ENCODE results near the gene XPO6.

Gene XPO6

GRCh38 chr16:28110479-28110878 lies 101.3 kb downstream of the XPO6 start:
- no peak overlapping the region for H3K4me3 ChIP-seq (replicated peaks; ENCODE audit: low read depth, low read length)
- no peak for DNase-seq (ENCODE audit: extremely low read depth, low read depth)
- no peak for TF ChIP-seq CTCF (IDR thresholded peaks at IDR 0.05; ENCODE audit: low read depth, low read length, missing control alignments)

GRCh38 chr16:28110074-28110473 lies 101.7 kb downstream of the XPO6 start:
- H3K4me3 ChIP-seq (replicated peaks; ENCODE audit: low read depth, low read length): no peak overlapping the region
- TF ChIP-seq CTCF (IDR thresholded peaks at IDR 0.05; ENCODE audit: low read depth, low read length, missing control alignments): no peak
- no peak for DNase-seq (ENCODE audit: extremely low read depth, low read depth)

- DNase-seq (ENCODE audit: extremely low read depth, low read depth): no peak
- no peak for TF ChIP-seq CTCF (IDR thresholded peaks at IDR 0.05; ENCODE audit: low read depth, low read length, missing control alignments)
These were observed 103.0 kb downstream of the XPO6 start for GRCh38 chr16:28108590-28109247.

GRCh38 chr16:28107232-28107631 lies 104.5 kb downstream of the XPO6 start:
- no peak for TF ChIP-seq CTCF (IDR thresholded peaks at IDR 0.05; ENCODE audit: low read depth, low read length, missing control alignments)
- no peak for DNase-seq (ENCODE audit: extremely low read depth, low read depth)
- H3K4me3 ChIP-seq (replicated peaks; ENCODE audit: low read depth, low read length): no peak overlapping the region

More at GRCh38 chr16:28108590-28109247, 103.0 kb downstream of the XPO6 start:
- H3K4me3 ChIP-seq (replicated peaks; ENCODE audit: low read depth, low read length): no peak overlapping the region

GRCh38 chr16:28106467-28107215 lies 105.1 kb downstream of the XPO6 start:
- no peak for DNase-seq (ENCODE audit: extremely low read depth, low read depth)
- TF ChIP-seq CTCF (IDR thresholded peaks at IDR 0.05; ENCODE audit: low read depth, low read length, missing control alignments): no peak
- no peak overlapping the region for H3K4me3 ChIP-seq (replicated peaks; ENCODE audit: low read depth, low read length)

GRCh38 chr16:28105954-28106353 lies 105.8 kb downstream of the XPO6 start:
- TF ChIP-seq CTCF (IDR thresholded peaks at IDR 0.05; ENCODE audit: low read depth, low read length, missing control alignments): no peak
- H3K4me3 ChIP-seq (replicated peaks; ENCODE audit: low read depth, low read length): no peak overlapping the region
- no peak for DNase-seq (ENCODE audit: extremely low read depth, low read depth)
